MM.1S (cell line): ENCODE data around the gene C6orf163.

Experiments used
- CTCF ChIP-seq: fragments of 300-600 bp; sonication (generic); IDR thresholded peaks from 2 replicates; pipeline ENCODE4 v1.5.1; 2016; ENCODE audit warnings: antibody characterized with exemption, low read length, mixed read lengths
- EZH2 ChIP-seq: fragments of 300-600 bp; sonication (generic); optimal IDR thresholded peaks from 2 replicates; pipeline ENCODE3; 2017; ENCODE audit warnings: low read depth, mild to moderate bottlenecking, antibody characterized with exemption, low read length, mixed read lengths

GRCh38 chr6:87334683-87335082 is 9.9 kb upstream of the C6orf163 start:
- TF ChIP-seq CTCF = no peak
- TF ChIP-seq EZH2 = no peak
